DMS53 treated with DMSO at 0.1 percent for 48 hours (cell line): ENCODE results near the gene UNC79.
"Not testable (repeated sequence)": the region's sequence is repeated elsewhere in the genome, so short reads cannot be mapped to it uniquely, and the experiment has no call there.

ENCODE experiments used
- DNase-seq: peaks from one replicate; lab custom pipeline; 2025; ENCODE audit not compliant: unreplicated experiment; lab: John Stamatoyannopoulos, UW

The UNC79 gene

DNA sequence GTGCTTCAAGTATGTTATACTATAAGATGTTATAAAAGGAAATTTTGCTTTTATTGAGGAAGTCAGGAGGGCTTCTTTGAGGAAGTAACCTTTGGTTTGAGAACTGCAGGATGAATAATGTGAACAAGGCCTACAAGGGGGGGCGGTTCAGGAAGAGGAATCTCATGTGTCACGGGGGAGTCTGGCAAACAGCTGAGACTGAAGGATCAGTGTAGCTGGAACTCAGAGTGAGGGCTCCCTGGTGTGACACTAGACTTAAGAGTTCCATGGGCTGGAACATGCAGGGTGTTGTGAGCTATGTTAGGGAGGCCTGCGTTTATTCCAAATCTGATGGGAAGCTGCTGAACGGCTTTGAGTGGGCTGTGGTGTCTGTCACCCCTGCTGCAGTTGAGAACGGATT is 62.3 kb downstream of the UNC79 start:
- no peak for DNase-seq

DNA sequence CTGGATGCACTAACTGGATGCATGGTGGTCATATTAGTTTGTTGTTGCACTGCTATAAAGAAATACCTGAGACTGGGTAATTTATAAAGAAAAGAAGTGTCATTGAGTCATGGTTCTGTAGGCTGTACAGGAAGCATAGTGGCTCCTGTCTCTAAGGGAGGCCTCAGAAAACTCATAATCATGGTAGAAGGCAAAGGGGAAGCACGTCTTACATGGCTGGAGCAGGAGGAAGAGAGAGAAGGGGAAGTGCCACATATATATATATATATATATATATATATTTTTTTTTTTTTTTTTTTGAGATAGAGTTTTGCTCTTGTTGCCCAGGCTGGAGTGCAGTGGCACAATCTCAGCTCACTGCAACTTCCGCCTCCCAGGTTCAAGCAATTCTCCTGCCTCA is 62.9 kb downstream of the UNC79 start:
- not testable (repeated sequence) for DNase-seq

DNA sequence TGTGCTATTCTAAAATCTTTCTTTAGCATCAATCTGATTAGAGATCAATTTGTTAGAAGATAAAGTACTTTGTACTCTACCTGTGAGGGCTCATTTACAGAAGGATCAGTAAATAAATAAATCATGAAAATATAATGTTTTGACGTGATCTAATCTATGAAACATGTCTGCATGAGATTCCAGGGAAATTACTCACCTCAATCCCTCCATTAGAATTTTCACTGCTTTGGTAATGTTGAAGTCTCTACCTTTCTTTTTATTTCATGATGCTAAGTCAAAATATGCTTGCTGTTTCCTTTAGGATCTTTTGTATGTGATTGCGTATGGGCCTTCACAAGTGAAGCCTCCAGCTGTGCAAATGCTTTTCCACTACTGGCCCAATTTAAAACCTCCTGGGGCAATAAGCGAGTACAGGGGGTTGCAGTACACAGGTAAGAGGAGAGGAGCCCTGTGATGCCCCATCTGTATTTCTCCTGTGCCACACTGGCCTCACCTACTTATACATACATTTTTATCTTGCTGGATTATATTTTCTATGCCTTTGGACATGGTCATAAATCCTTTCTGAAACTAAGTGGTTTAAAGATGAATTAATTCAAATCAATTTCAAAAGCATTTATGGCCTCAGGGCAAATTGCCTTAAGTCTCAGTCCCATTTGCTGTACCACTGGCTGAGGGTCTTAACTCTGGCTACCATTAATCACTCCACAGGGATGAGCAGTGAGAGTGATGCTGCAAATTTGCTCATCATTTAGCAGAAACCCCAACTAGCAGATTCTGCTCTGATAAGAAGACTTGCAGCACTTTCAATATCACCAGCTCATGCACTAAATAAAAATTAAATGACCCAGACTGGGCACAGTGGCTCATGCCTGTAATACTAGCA is 66.4 kb downstream of the UNC79 start:
- DNase-seq: no peak

DNA sequence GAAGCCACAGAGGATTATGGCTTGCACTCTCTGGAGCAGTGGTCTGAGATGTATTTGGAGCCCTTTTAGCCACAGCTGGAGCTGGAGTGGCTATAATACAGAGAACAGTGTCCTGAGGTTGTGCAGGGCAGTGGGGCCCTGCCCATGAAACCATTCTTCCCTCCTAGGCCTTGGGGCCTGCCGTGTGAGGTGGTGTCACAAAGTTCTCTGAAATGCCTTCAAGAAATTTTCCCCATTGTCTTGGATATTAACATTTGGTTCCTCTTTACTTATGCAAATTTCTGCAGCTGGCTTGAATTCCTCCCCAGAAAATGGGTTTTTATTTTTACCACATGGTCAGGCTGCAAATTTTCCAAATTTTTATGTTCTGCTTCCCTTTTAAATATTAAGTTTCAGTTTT is 79.3 kb downstream of the UNC79 start:
- no peak for DNase-seq

DNA sequence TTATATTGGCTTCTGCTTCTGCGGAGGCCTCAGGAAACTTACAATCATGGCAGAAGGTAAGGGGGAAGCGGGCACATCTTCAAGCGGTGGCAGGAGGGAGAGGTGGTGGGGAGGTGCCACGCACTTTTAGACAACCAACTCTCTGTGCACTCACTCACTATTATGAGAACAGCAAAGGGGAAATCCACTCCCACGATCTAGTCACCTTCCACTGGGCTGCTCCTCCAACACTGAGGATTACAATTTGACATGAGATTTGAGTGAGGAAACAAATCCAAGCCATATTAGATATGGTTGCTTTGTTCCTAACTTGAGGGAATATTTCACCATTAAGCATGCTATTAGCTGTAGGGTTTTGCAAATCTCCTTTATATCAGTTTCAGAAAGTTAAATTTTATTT is 80.3 kb downstream of the UNC79 start:
- DNase-seq: no peak

DNA sequence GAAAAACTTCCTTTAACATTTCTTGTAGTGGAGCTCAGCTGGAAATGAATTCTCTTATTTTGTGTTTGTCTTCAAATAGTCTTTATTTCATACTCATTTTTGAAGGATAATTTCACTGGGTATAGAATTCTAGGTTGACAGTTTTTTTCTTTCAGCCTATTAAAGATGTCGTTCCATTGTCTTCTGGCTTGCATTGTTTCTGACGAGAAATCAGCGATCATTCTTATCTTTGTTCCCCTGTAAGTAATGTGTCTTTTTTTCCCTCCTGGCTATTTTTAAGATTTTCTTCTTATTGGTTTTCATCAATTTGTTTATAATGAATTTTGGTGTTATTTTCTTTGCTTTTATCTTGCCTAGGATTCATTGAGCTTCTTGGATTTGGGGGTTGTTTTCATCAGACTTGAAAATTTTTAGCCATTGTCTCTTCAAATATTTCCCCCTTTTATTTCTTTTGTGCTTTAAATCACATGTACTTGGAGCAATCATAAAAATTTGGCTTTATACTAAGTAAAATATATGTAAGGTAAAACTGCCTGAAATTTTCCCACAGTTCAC is 89.4 kb downstream of the UNC79 start:
- no peak for DNase-seq

DNA sequence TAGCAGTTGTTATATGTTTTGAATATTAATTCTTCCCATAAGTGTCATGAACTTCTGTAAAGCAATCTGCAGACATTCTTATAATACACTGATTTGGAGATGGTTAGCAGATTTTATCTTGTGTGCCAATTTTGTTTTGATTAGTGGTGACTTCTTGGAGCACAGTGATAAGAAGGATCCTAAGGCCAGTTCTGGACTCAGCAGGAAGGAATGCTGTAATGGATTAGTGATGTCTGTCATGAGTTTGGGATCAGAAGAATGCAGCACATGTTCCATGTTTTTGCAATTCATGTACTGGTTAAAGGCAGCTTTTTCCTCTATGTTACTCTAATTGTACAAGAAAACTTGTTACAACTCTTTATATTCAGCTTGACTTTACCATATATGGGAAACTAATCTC is 91.5 kb downstream of the UNC79 start:
- no peak for DNase-seq

DNA sequence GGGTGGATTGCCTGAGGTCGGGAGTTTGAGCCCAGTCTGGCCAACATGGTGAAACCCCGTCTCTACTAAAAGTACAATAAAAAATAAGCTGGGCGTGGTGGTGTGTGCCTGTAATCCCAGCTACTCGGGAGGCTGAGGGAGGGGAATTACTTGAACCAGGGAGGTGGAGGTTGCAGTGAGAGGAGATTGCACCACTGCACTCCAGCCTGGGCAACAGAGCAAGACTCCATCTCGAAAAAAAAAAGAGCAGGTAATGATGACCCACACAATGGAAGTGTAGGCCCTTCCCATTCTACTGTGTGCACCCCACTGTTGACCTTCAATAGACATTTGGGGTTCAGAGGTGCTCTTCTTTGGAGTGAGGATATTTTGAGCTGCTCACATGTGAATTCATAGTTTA is 94.5 kb downstream of the UNC79 start:
- DNase-seq: not testable (repeated sequence)

DNA sequence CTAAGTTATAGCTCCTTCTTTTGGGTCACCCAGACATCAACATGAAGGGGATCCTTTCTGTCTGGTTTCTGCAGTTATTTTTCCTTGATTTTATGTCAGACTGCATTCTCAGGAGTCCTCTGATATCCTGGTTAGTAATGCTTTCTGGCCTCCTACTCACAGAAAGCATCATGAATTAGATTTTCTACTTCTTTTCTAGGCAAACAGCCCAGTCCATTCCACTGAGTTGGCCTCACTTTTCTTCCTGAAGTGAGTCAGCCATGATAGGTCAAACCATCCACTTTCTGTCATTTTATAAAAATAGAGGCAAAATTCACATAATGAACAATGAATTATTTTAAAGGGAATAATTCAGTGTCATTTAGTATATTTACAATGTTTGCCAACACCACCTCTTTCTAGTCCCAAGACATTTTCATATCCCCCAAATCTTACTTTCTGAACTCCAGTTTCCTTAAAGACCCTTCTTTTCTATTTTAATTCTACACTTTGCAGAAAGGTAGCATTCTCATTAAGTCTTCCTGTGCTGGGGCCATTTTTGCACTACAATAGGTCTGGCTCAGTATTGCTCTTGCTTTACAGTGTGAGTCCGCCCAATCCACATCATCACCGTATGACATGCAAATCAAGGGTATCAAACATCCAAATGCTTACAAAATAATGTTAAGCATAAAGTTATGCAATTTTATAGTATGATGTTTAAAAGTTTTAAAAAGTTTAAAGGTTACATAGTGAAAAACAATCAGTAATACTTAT is 95.1 kb downstream of the UNC79 start:
- DNase-seq: no peak

DNA sequence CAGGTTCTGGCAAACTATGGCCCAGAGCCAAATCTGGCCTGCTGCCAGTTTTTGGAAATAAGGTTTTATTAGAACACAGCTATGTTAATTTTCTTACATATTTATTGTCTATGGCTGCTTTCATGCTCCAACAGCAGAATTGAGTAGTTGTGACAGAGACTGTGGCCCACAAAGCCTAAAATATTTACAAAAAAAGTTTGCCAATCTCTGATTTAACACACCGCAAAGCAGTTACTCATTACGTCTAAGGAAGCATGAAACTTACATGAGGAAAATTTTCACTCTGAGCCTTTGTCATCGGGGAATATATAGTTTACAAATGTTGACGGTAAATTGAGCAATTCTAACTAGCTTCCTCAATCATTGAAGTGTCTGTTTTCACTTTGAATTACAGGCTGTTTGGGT is 96.5 kb downstream of the UNC79 start:
- DNase-seq: no peak

DNA sequence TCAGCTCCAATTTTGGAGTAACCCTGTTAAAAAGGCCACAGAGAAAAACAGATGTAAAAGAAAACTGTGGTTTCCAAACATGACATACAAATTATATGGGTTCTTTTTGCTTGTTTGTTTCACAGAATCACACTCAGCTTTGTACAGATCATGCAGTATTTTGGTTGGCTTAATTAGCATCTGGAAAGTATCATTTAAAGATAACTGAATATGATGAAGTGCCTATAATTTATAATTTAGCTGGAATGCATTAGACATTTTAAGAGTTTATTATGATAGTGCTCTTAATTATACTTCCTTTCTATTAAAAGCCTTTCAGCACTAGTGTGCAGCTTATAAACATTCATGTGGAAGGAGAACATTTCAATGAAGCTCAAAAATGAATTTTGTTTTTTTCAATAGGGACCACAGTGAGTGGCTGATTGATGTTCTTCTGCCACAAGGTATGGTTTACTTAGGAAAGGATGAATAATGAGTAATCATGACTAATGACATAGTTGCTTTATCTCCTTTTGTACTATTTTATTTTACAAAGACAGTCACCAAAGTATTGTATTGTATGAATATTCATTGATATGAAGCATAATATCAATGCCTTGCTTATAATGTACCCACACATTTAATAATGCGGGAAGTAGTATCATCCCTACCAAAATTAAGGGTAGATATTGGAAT is 98.3 kb downstream of the UNC79 start:
- DNase-seq: no peak

DNA sequence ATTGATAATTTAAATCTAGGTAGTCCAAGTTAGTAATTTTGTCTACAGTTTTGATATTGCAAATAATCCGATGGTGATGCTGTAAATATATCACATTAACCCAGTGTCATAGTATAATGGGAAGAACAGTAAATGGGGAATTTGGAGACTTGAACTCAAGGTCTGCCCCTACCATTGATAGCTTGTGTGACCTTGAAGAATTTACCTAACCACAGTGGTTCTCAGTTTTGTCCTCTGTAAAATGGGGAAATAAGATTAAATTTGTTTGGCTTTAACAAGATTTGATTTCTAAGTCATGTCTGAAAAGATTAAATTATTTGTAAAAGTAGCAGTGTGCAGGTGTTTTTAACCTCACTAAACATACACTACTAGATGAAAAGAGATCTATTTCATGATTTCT is 100.9 kb downstream of the UNC79 start:
- no peak for DNase-seq

DNA sequence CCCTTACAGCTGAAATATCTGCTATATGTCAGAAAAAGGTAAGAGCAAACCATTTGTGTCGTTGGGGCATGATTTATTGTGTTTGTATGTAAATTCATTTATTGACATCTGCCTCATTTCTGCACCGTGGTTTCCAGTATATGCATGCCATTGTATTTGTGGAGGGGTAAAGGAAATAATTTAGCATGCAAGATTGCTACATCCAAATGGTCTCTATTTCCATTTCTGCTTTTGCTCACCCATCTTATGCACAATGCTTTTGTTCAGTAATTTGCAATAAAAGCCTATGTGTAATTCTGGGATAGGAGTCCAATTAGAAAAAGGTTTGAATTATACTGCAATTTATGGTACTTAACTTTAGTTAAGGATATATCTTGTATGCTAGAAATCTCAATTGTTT is 101.8 kb downstream of the UNC79 start:
- no peak for DNase-seq

DNA sequence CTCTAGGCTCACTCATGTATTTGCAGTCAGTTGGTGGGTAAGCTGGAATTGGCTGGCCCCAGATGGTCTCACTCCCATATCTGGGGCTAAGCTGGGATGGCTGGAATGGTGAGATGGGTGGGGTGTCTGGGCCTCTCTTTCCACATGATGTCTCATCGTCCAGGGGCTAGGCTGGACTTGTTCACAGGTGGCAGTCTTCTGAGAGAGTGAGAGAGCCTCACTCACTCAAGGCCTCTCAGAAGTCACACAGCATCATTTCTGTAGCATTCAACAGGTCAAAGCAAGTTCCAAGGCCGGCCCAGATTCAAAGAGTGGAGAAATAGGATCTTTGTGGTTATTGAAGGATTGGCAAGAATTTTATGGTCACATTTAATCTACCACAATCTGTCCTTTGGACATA is 102.7 kb downstream of the UNC79 start:
- DNase-seq: no peak

DNA sequence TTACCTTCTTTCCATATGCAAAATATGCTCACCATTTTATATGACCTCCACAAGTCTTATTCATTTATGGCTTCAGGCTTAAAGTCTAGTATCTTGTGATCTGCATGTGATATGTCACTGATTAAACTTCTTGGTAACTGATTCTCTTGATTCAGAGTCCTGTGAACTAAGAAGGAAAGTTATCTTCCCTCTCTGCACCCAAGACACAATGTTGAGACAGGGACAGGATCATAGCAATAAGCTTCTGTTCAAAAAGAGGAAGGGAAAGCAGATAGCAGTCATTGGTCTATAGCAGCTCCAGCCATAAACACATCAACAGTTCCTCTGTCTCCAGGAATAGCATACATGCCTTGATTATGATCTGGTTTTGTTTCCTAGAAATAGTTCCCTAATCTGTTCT is 103.1 kb downstream of the UNC79 start:
- no peak for DNase-seq

DNA sequence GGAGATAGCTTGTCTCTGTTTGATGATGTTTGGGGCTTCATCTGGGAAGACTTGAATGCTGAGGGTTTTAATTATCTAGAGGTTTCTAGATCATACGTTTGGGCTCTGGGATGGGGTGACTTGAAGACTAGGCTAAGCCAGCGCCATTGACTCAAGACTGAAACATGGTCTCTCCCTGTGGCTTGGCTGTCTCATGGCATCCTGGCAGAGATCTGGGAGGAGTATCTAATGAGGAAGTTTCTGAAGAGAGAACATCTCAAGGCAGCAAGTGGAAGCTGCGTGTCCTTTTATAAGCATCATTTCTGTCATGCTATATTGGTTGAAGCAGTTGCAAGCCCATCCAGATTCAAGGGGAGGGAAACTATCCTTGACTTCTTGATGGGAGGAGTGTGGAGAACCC is 104.8 kb downstream of the UNC79 start:
- DNase-seq: no peak

DNA sequence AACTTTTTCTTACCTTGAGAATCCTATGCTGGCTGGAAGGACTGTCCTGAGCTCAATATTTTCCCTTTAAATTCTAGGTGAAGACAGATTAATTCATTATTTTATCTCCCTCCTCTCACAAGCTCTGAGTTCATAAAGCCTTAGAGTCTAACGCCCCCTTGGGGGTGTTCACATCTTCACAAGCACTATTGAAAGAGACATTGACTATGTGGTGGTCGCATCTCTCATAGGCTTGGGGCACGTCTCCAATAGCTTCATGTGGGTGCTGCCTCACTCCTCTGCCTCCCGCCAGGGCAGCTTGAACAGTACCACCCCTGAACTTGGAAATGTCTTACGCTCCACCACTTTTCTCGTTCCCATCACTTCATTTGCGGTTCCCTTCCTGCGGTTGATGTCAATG is 106.2 kb downstream of the UNC79 start:
- DNase-seq: no peak

DNA sequence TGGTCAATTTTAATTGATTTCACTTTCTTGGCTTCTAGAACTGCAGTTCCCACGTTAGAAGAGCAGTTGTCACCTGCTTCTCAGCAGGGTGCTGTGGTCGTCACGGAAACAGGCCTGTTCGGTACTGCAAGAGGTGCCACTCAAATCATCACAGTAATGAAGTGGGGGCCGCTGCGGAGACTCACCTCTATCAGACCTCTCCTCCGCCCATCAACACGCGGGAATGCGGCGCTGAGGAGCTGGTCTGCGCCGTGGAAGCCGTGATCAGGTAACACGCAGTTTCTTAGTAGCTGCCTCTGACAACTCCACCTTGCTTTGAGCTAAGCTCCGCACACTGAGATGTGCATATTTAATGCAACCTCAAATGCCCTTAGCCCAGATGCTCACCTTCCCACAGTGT is 107.2 kb downstream of the UNC79 start:
- no peak for DNase-seq

DNA sequence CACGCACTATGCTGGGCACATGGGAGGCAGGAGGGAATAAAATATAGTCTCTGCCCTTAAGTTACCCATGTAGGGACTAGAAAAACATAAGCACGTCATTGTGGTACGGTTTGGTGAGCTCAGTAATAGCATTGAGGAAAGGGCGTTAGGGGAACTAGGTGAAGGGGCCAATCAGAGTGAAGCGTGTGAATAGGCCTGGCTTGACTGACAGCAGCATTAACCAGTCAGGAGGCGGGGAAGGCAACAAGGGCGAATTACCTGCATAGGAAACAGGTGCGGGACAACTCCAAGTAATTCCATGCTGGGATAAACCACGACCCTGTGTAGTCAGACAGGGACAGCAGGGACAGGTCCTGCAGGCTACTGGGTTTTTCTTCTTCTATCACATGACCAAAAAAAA is 107.7 kb downstream of the UNC79 start:
- no peak for DNase-seq

DNA sequence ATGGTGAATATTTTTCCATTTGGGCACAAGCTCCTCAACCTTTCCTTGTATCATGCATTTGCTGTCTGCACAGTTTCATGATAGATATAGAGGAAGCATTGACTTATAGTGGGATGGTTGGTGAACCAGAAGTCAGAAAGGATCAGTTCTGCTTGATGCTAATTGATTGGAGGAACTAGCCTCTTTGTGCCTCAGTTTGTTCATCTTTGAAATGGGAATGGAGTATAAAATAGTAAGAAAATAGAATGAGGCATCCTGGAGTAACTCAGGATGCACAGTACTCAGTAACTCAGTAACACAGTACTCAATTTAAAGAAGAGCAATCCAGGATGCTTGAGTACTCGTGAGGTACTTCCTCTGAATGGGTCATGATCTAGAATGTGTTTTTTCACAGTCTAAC is 109.5 kb downstream of the UNC79 start:
- DNase-seq: no peak

DNA sequence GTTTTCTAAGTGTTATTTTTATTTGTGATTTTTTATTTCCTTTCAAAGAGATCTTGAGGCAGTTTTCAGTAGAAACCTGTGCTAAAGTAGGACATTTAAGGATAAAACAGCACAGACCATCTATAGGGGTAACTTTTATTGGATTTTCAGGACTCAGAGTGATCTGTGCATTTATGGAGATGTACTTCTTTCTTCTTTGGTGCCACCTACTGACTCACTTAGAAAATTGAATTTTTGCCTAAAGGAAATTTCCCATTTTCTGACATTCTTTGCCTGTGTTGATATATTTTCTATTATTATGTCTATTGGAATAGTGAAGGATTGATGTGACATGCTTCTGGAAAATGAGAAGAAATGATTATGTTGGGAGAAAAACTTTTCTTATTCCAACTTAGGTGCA is 113.0 kb downstream of the UNC79 start:
- no peak for DNase-seq

DNA sequence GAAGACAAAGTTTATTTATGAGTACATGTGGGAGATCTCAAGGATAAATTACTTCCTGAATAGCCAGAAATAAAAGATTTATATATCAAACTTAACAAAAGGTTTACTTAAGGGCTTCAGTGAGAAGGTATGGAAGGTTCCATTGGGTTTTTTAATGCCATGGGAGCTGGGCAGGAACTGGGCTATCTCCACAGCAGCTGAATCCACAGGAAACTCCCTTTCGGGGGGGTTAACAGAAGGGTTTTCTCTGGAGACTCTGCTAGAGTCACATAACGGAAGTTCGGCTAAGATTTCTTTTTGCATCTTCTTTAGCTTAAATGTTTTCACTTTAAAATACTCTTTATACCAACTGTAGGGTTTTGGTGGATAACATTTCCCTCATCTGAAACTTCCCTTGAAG is 113.5 kb downstream of the UNC79 start:
- no peak for DNase-seq
